HepG2 (cell line): ENCODE measurements around the gene ANO4. TPM values are rescaled to one million over a fixed set of nuclear protein-coding genes. Genes with fewer than 3 reads are reported as not detected.

ENCODE experiments used
- ATAC-seq: fragments of 200-7000 bp; cut with Tn5 transposase; 3 replicates; pipeline ENCODE4 v1.9.1; 2020; ENCODE audit warnings: mild to moderate bottlenecking, moderate library complexity
- BruUV-seq: library from RNA; stranded (reverse); fragments of 400-500 nt; replicated peaks from 2 replicates; lab custom pipeline; 2021; lab: Mats Ljungman, UMichigan
- CTCF ChIA-PET: fragments of 300-600 bp; formaldehyde crosslinking; extraction: SDS; loops from one replicate; lab custom pipeline; 2021; ENCODE audit warnings: low total read pairs, inconsistent platforms, low intra/inter-chr PET ratio; lab: Yijun Ruan, JAX
- POLR2A ChIA-PET: fragments of 350-600 bp; sonication (Branson Sonifier 250); formaldehyde crosslinking; loops from one replicate; lab custom pipeline; 2020; ENCODE audit warnings: antibody characterized with exemption, inconsistent platforms; lab: Yijun Ruan, JAX
- DNase-seq: peaks from one replicate; pipeline ENCODE4 v3.0.0-alpha.2; 2015; ENCODE audit warnings: low spot score
- FAIRE-seq: peaks from 3 replicates; lab custom pipeline; 2011; peaks lifted over from hg19 to GRCh38; lab: Jason Lieb, UNC
- H2AFZ ChIP-seq: one replicate; pipeline ENCODE4 v1.6.1; 2011; ENCODE audit warnings: low read length, inconsistent platforms
- H3K27ac ChIP-seq: fragments of 300-600 bp; 3 replicates; pipeline ENCODE4 v1.8.0; 2011; ENCODE audit warnings: mixed run types, mild to moderate bottlenecking, mixed read lengths, low read length, inconsistent platforms; ENCODE audit not compliant: insufficient read depth; ENCODE audit errors: extremely low read length
- H3K27me3 ChIP-seq, 2 experiments: fragments of 200-600 bp in 1 of 2; 2 replicates in 1 of 2; 3 replicates in 1 of 2; pipeline versions ENCODE4 v1.6.0 to v1.8.0; 2011; ENCODE audit warnings: low read length in 2 of 2, mild to moderate bottlenecking in 2 of 2, moderate library complexity in 2 of 2, inconsistent platforms in 1 of 2; ENCODE audit not compliant: insufficient read depth in 2 of 2, control insufficient read depth in 1 of 2
- H3K36me3 ChIP-seq, 2 experiments: fragments of 200-600 bp in 1 of 2; replicated peaks in 1 of 2; 2 replicates in 1 of 2; 3 replicates in 1 of 2; pipeline versions ENCODE4 v1.5.1 to v1.8.0; 2011; ENCODE audit warnings: low read length in 2 of 2, inconsistent platforms in 1 of 2; ENCODE audit not compliant: insufficient read depth in 2 of 2, control insufficient read depth in 1 of 2
- H3K4me1 ChIP-seq: 2 replicates; pipeline ENCODE4 v1.5.1; 2012; ENCODE audit warnings: low read length, inconsistent platforms; ENCODE audit not compliant: insufficient read depth
- H3K4me2 ChIP-seq: 2 replicates; pipeline ENCODE4 v1.6.0; 2011; ENCODE audit warnings: low read depth, low read length, inconsistent platforms
- H3K4me3 ChIP-seq, 3 experiments: fragments of 200-600 bp in 1 of 3; sonication (generic), shearing (Covaris generic) in 1 of 3; replicated peaks in 1 of 3; 2 replicates each; pipeline ENCODE4 v1.5.1; 2011 to 2016; ENCODE audit warnings: low read length in 3 of 3, inconsistent platforms in 2 of 3, low read depth in 2 of 3, mild to moderate bottlenecking in 2 of 3, control low read depth in 1 of 3, mixed read lengths in 1 of 3; ENCODE audit not compliant: insufficient read depth in 1 of 3
- H3K79me2 ChIP-seq: one replicate; pipeline ENCODE4 v1.6.1; 2011; ENCODE audit warnings: low read length, inconsistent platforms; ENCODE audit not compliant: insufficient read depth
- H3K9ac ChIP-seq: 2 replicates; pipeline ENCODE4 v1.6.0; 2011; ENCODE audit warnings: mild to moderate bottlenecking, low read depth, low read length, inconsistent platforms; ENCODE audit not compliant: insufficient read depth
- H3K9me3 ChIP-seq: 2 replicates; pipeline ENCODE4 v1.5.1; 2012; ENCODE audit warnings: mild to moderate bottlenecking, low read length
- H4K20me1 ChIP-seq: 2 replicates; pipeline ENCODE4 v1.6.0; 2011; ENCODE audit warnings: inconsistent platforms, mild to moderate bottlenecking, low read length, moderate library complexity; ENCODE audit not compliant: insufficient read depth
- AFF4 ChIP-seq: sonication (generic); formaldehyde crosslinking; IDR thresholded peaks from 2 replicates; pipeline ENCODE4 v1.4.0; 2020; ENCODE audit warnings: missing genetic modification reagents
- ATRX ChIP-seq: sonication (generic); formaldehyde crosslinking; IDR thresholded peaks from 2 replicates; pipeline ENCODE4 v1.4.0; 2020; ENCODE audit warnings: missing genetic modification reagents, borderline replicate concordance
- CERS6 ChIP-seq: sonication (generic); formaldehyde crosslinking; IDR thresholded peaks from 2 replicates; pipeline ENCODE4 v1.5.0; 2020; ENCODE audit warnings: missing genetic modification reagents
- DZIP1 ChIP-seq: sonication (generic); formaldehyde crosslinking; IDR thresholded peaks from 2 replicates; pipeline ENCODE4 v1.5.0; 2020; ENCODE audit warnings: mild to moderate bottlenecking, missing genetic modification reagents
- MYNN ChIP-seq: sonication (generic); formaldehyde crosslinking; IDR thresholded peaks from 2 replicates; pipeline ENCODE4 v1.4.0; 2020; ENCODE audit warnings: mild to moderate bottlenecking, low read depth, missing genetic modification reagents
- NCOA2 ChIP-seq: sonication (generic); formaldehyde crosslinking; IDR thresholded peaks from 2 replicates; pipeline ENCODE4 v1.8.0; 2022; ENCODE audit warnings: inconsistent platforms
- PLRG1 ChIP-seq: fragments of 450-650 bp; conservative IDR thresholded peaks from 2 replicates; pipeline ENCODE4 v1.6.1; 2016
- TAF1 ChIP-seq: sonication (generic); formaldehyde crosslinking; IDR thresholded peaks from 2 replicates; pipeline ENCODE4 v1.4.0; 2020; ENCODE audit warnings: missing genetic modification reagents
- TEAD3 ChIP-seq: optimal IDR thresholded peaks from 2 replicates; pipeline ENCODE3; 2016; ENCODE audit warnings: borderline replicate concordance
- ZBTB14 ChIP-seq: sonication (generic); formaldehyde crosslinking; IDR thresholded peaks from 2 replicates; pipeline ENCODE4 v1.4.0; 2020; ENCODE audit warnings: missing genetic modification reagents
- ZFP36 ChIP-seq: fragments of 150-350 bp; IDR thresholded peaks from 2 replicates; pipeline ENCODE4 v1.6.1; 2018; ENCODE audit warnings: borderline replicate concordance, low read length, low read depth; ENCODE audit not compliant: partially characterized antibody
- ZNF235 ChIP-seq: sonication (generic); formaldehyde crosslinking; IDR thresholded peaks from 2 replicates; pipeline ENCODE4 v1.8.1; 2023; ENCODE audit warnings: mild to moderate bottlenecking, missing genetic modification reagents, borderline replicate concordance
- ZNF530 ChIP-seq: sonication (generic); formaldehyde crosslinking; IDR thresholded peaks from 2 replicates; pipeline ENCODE4 v1.5.0; 2020; ENCODE audit warnings: low read depth, mild to moderate bottlenecking, missing genetic modification reagents
- ZNF720 ChIP-seq: sonication (generic); formaldehyde crosslinking; IDR thresholded peaks from 2 replicates; pipeline ENCODE4 v1.4.0; 2020; ENCODE audit warnings: missing genetic modification reagents
- ZNF75D ChIP-seq: sonication (generic); formaldehyde crosslinking; IDR thresholded peaks from 2 replicates; pipeline ENCODE4 v1.8.1; 2023; ENCODE audit warnings: missing genetic modification reagents, mild to moderate bottlenecking, borderline replicate concordance
- ZNF790 ChIP-seq: sonication (generic); formaldehyde crosslinking; IDR thresholded peaks from 2 replicates; pipeline ENCODE4 v1.8.0; 2022; ENCODE audit warnings: missing genetic modification reagents, mild to moderate bottlenecking, borderline replicate concordance
- in situ Hi-C: cut with HindIII; loops from 2 replicates; pipeline ENCODE4 v1.10.0; 2017; ENCODE audit warnings: low pct_unique_long_range_greater_than_20kb; ENCODE audit not compliant: extremely low pct_ligation_motif_present
- intact Hi-C: fragments of 100-400 bp; cut with micrococcal nuclease; formaldehyde crosslinking; loops from one replicate; pipeline ENCODE4 v1.10.0; 2022; ENCODE audit not compliant: unreplicated experiment
- polyA plus RNA-seq, 8 experiments: library from polyadenylated mRNA; depleted of rRNA in 3 of 8; stranded (reverse) in 7 of 8; unstranded in 1 of 8; fragments of >200 nt; fragmentation: Illumina TruSeq in 4 of 8; extraction: Trizol in 4 of 8; gene quantifications; 2 replicates each; pipeline versions ENCODE4 v1.2.1 to v1.2.3, GENCODE V29; 2011 to 2016; ENCODE audit warnings: low read depth in 4 of 8, missing spikeins in 1 of 8, mixed read lengths in 1 of 8; ENCODE audit not compliant: insufficient read depth in 1 of 8
- total RNA-seq, 5 experiments: library from RNA; depleted of rRNA; stranded (reverse); fragments of >200 nt; fragmentation: Illumina TruSeq; extraction: Trizol; gene quantifications; 2 replicates each; pipeline ENCODE4 v1.2.3, GENCODE V29; 2016; ENCODE audit warnings: low read depth in 1 of 5

ANO4 gene
- total and polyA plus RNA-seq, 2 of the 13 experiments (the other 11 are each of a cell fraction or from before 2014, with no cell fraction given): not detected

GRCh38 chr12:100951756-100952155 is 157.2 kb downstream of the ANO4 start (continued):
- TF ChIP-seq TAF1 (CRISPR knock-in tag) (no peak), TEAD3 (no peak), ZNF530 (no peak)

GRCh38 chr12:100953217-100953616 is 158.6 kb downstream of the ANO4 start:
- Histone ChIP-seq H3K79me2 (no peaks in the 10 kb centered on the region), H3K9me3 (no peaks in the 10 kb centered on the region), H2AFZ (no peak overlapping the region), H3K4me1 (no peaks in the 10 kb centered on the region), H3K27ac (no peak overlapping the region), H3K27me3 (peaks cover 0 to 3% of the 10 kb centered on the region in 2 experiments; a peak in 2 of 5 replicates), H3K4me3 (no peak overlapping the region), H3K4me2 (no peak overlapping the region), H3K9ac (no peak overlapping the region), H4K20me1 (no peaks in the 10 kb centered on the region), H3K36me3 (no peaks in the 10 kb centered on the region)
- intact Hi-C loops: no loop called here
- ATAC-seq: no peak
- in situ Hi-C loops: no loop called here
- CTCF ChIA-PET: no interaction called here
- FAIRE-seq: no peak
- POLR2A ChIA-PET: no interaction called here
- BruUV-seq: no TSS peak
- no peak for DNase-seq
- TF ChIP-seq CERS6 (no peak), AFF4 (no peak), ATRX (CRISPR knock-in tag) (no peak), ZBTB14 (CRISPR knock-in tag) (no peak), ZNF75D (CRISPR knock-in tag) (no peak), PLRG1 (no peak), ZNF790 (no peak), DZIP1 (CRISPR knock-in tag) (no peak), ZNF720 (CRISPR knock-in tag) (no peak), ZNF235 (CRISPR knock-in tag) (no peak), NCOA2 (no peak), MYNN (CRISPR knock-in tag) (no peak), ZFP36 (no peak)
